Hematopoietic multipotent progenitor cell treated with erythropoietin and hydrocortisone succinate and interleukin-3 and kit ligand, for 8 days (in vitro differentiated cells): ENCODE measurements around the gene TSPAN5.
"Not testable (repeated sequence)": the region's sequence is repeated elsewhere in the genome, so short reads cannot be mapped to it uniquely, and the experiment has no call there.

Experiments
- DNase-seq: peaks from one replicate; pipeline ENCODE4 v3.0.0-alpha.2; 2015

TSPAN5 gene

GRCh38 chr4:98658287-98659105 lies at the start of gene TSPAN5:
Gene TSPAN5 (minus strand): TSS chr4:98658611.
- DNase-seq = peak; percentile 84

- no peak for DNase-seq
Observed at GRCh38 chr4:98706935-98707334, 48.5 kb upstream of the TSPAN5 start.

GRCh38 chr4:98706200-98706813 lies 47.9 kb upstream of the TSPAN5 start:
- DNase-seq = no peak

- not testable (repeated sequence) for DNase-seq
Observed at GRCh38 chr4:98705586-98705985, 47.2 kb upstream of the TSPAN5 start.

- DNase-seq = no peak
Observed at GRCh38 chr4:98700656-98701055, 42.2 kb upstream of the TSPAN5 start.

- DNase-seq = no peak
Observed at GRCh38 chr4:98694076-98694475, 35.7 kb upstream of the TSPAN5 start.

- no peak for DNase-seq
Observed at GRCh38 chr4:98692411-98692810, 34.0 kb upstream of the TSPAN5 start.

GRCh38 chr4:98691588-98691987 lies 33.2 kb upstream of the TSPAN5 start:
- DNase-seq = no peak

- no peak for DNase-seq
Observed at GRCh38 chr4:98689507-98690174, 31.2 kb upstream of the TSPAN5 start.

GRCh38 chr4:98688411-98689290 lies 30.2 kb upstream of the TSPAN5 start:
- DNase-seq = peak; percentile 64

GRCh38 chr4:98687876-98688275 lies 29.5 kb upstream of the TSPAN5 start:
- DNase-seq = peak; percentile 16

GRCh38 chr4:98686847-98687246 lies 28.4 kb upstream of the TSPAN5 start:
- DNase-seq = peak; percentile 97

- peak; percentile 21 for DNase-seq
Observed at GRCh38 chr4:98686043-98686707, 27.8 kb upstream of the TSPAN5 start.

- no peak for DNase-seq
Observed at GRCh38 chr4:98685225-98686042, 27.0 kb upstream of the TSPAN5 start.

- peak; percentile 96 for DNase-seq
Observed at GRCh38 chr4:98682719-98683118, 24.3 kb upstream of the TSPAN5 start.

- peak; percentile 55 for DNase-seq
Observed at GRCh38 chr4:98680806-98681205, 22.4 kb upstream of the TSPAN5 start.

GRCh38 chr4:98679738-98680137 lies 21.3 kb upstream of the TSPAN5 start:
- no peak for DNase-seq

- no peak for DNase-seq
Observed at GRCh38 chr4:98677799-98678198, 19.4 kb upstream of the TSPAN5 start.

GRCh38 chr4:98674404-98675173 lies 16.2 kb upstream of the TSPAN5 start:
- DNase-seq = no peak

- DNase-seq = no peak
Observed at GRCh38 chr4:98673978-98674377, 15.6 kb upstream of the TSPAN5 start.

GRCh38 chr4:98673288-98673644 lies 14.9 kb upstream of the TSPAN5 start:
- DNase-seq = no peak
